ENCODE data around the gene USP22. TPM values are rescaled to one million over a fixed set of nuclear protein-coding genes. Genes with fewer than 3 reads are reported as not detected.
A peak's percentile ranks its signal among the peaks of the same experiment; 100 is the strongest.

The USP22 gene
- total RNA-seq, 1 experiment from 2014 or later: 157 TPM

DNA sequence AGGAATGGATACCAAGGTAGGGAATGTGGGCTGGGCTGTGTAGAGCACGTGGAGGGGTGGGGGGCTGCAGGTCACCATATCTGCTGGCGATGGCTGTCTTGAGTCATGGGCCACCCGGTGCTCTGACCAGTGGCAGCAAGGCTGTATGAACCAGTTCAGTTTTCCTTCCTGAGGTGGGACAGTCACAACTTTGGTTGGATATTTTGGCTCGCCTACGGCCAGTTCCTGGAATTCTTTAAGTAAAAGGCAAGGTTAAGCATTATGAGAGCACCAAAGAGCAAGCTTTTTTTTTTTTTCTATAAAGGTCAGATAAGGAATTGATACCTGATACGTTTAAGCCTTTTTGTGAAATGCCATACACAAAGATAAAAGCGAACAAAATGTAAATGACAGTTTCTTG lies 81.9 kb downstream of the USP22 start:
- TF ChIP-seq, protein P1, sequence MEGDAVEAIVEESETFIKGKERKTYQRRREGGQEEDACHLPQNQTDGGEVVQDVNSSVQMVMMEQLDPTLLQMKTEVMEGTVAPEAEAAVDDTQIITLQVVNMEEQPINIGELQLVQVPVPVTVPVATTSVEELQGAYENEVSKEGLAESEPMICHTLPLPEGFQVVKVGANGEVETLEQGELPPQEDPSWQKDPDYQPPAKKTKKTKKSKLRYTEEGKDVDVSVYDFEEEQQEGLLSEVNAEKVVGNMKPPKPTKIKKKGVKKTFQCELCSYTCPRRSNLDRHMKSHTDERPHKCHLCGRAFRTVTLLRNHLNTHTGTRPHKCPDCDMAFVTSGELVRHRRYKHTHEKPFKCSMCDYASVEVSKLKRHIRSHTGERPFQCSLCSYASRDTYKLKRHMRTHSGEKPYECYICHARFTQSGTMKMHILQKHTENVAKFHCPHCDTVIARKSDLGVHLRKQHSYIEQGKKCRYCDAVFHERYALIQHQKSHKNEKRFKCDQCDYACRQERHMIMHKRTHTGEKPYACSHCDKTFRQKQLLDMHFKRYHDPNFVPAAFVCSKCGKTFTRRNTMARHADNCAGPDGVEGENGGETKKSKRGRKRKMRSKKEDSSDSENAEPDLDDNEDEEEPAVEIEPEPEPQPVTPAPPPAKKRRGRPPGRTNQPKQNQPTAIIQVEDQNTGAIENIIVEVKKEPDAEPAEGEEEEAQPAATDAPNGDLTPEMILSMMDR (IDR thresholded peaks at IDR 0.05; ENCODE audit: unreplicated experiment): no peak
- DNase-seq (ENCODE audit: unreplicated experiment): no peak
- POLR2A ChIA-PET: interaction anchor here (0.8 to 1.0 kb wide), 3 partner anchors 9 to 33 kb away, joined by 3 read pairs; no protein-coding TSS in a partner anchor
- Mint-ChIP-seq H3K27ac (ENCODE audit: low read depth, unreplicated experiment) (no peak overlapping the region), H3K36me3 (ENCODE audit: insufficient read depth, unreplicated experiment) (no peaks in the 10 kb centered on the region), H3K4me3 (ENCODE audit: unreplicated experiment) (no peak overlapping the region), H3K27me3 (ENCODE audit: insufficient read depth, unreplicated experiment) (no peaks in the 10 kb centered on the region), H3K9me3 (ENCODE audit: unreplicated experiment) (no peaks in the 10 kb centered on the region), H3K4me1 (ENCODE audit: insufficient read depth, unreplicated experiment) (peaks cover 24% of the 10 kb centered on the region)
- CTCF ChIA-PET: interaction anchor here (0.7 to 1.0 kb wide), 2 partner anchors 16 to 1390 kb away, joined by 3 read pairs; no protein-coding TSS in a partner anchor
- intact Hi-C loops (cut with micrococcal nuclease): no loop called here
- no TSS peak for BruUV-seq (replicated peaks)

DNA sequence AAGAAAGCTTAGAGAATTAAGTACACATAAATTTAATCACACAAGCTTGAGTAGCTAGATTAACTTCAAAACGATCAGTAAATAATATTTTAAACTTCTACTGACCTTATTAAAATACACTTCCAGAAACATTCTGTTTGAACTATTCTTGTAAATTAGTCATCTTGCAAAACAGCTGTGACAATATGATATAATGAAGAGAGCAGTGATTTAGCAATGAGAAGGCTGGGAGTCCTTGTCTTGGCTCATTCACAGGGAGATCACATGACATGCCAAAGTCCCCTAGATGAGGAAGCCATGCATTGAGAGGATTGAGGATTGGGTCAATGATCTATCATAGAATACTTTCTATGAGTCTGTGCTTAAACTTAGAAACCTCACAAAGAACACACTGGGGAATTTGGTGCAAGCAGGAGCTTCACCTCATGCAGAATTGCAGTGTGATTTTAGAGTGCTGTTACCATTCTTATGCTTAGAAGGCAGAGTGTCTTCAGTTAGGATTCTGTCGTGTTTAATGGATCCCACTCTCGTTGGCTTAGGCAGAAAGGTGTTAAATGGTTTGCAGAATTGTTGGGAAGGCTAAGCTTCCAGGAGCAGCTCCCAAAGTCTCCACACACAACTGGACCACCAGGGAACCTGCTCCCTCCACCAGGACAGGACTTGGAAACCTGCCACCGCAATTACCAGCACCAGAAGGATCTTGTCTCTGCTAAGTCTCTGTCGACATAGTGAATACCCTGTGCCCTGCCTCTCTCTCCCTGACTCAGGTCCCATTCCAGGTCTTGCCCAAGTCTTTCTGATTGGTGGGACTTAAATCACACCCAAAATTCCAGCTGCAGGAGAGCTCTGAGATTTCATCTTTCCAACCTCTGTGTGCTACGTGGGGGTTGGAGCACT lies 87.1 kb downstream of the USP22 start:
- Mint-ChIP-seq H3K4me3 (ENCODE audit: unreplicated experiment) (no peak overlapping the region), H3K36me3 (ENCODE audit: insufficient read depth, unreplicated experiment) (no peaks in the 10 kb centered on the region), H3K27me3 (ENCODE audit: insufficient read depth, unreplicated experiment) (no peaks in the 10 kb centered on the region), H3K9me3 (ENCODE audit: unreplicated experiment) (no peaks in the 10 kb centered on the region), H3K27ac (ENCODE audit: low read depth, unreplicated experiment) (no peak overlapping the region), H3K4me1 (ENCODE audit: insufficient read depth, unreplicated experiment) (peaks cover 20% of the 10 kb centered on the region)
- CTCF ChIA-PET: interaction anchor here (1.6 to 2.7 kb wide), 2 partner anchors 9 to 11 kb away, joined by 6 to 21 read pairs; no protein-coding TSS in a partner anchor
- DNase-seq (ENCODE audit: unreplicated experiment): peak; percentile 77
- intact Hi-C loops (cut with micrococcal nuclease): no loop called here
- TF ChIP-seq, protein P1 (IDR thresholded peaks at IDR 0.05; ENCODE audit: unreplicated experiment): no peak
- POLR2A ChIA-PET: interaction anchor here (0.6 to 1.6 kb wide), 12 partner anchors 9 to 330 kb away, joined by 3 to 19 read pairs (median 3); no protein-coding TSS in a partner anchor
- no TSS peak for BruUV-seq (replicated peaks)

DNA sequence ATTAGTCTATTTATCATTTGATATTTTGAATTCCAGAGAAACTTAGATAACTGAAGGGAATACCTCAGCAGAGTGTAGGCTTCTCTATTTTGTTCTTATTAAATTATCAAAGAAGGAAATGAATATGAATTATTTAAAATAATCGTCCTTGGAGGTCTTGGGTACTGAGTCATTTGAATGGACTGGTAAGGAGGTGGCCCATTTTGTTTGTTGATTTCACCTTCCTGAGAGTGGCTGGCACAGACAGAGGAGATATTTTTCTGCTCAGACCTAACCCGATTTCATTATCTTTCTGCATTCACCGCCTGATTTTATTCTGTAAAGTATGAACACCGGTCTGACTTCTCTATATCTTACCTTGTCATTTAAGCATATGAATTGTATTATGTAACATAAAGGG lies 88.0 kb downstream of the USP22 start:
- BruUV-seq (replicated peaks): no TSS peak
- H3K27ac Mint-ChIP-seq (ENCODE audit: low read depth, unreplicated experiment): no peak overlapping the region
- POLR2A ChIA-PET: interaction anchor here (1.6 kb wide), 2 partner anchors 15 to 18 kb away, joined by 6 to 19 read pairs; no protein-coding TSS in a partner anchor
- H3K27me3 Mint-ChIP-seq (ENCODE audit: insufficient read depth, unreplicated experiment): no peaks in the 10 kb centered on the region
- CTCF ChIA-PET: interaction anchor here (2.7 kb wide), 1 partner anchor 11 kb away, joined by 21 read pairs; no protein-coding TSS in a partner anchor
- H3K4me3 Mint-ChIP-seq (ENCODE audit: unreplicated experiment): no peak overlapping the region
- H3K36me3 Mint-ChIP-seq (ENCODE audit: insufficient read depth, unreplicated experiment): no peaks in the 10 kb centered on the region
- intact Hi-C loops (cut with micrococcal nuclease): no loop called here
- peaks cover 20% of the 10 kb centered on the region for H3K4me1 Mint-ChIP-seq (ENCODE audit: insufficient read depth, unreplicated experiment)
- TF ChIP-seq, protein P1 (IDR thresholded peaks at IDR 0.05; ENCODE audit: unreplicated experiment): no peak
- no peaks in the 10 kb centered on the region for H3K9me3 Mint-ChIP-seq (ENCODE audit: unreplicated experiment)
- DNase-seq (ENCODE audit: unreplicated experiment): no peak

DNA sequence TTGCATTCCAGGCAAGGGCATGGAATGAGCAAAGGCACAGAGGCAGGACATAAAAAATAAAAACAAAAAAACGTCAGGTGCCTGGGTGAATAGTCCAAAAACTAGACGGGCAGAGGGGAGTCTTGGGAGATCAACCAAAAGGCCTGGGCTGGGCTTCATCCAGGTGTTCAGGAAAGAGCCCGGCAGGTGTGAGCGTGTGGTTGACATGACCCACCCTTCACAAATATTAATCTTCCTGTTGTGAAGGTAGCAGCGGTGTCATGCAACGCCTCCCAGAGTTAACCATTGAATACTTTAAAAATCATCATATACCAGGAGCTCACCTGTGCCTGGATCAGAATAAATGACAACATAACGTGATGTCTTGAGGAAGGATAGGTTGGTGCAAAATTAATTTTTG lies 90.6 kb downstream of the USP22 start:
- Mint-ChIP-seq H3K27ac (ENCODE audit: low read depth, unreplicated experiment) (no peak overlapping the region), H3K4me3 (ENCODE audit: unreplicated experiment) (no peak overlapping the region), H3K27me3 (ENCODE audit: insufficient read depth, unreplicated experiment) (no peaks in the 10 kb centered on the region), H3K4me1 (ENCODE audit: insufficient read depth, unreplicated experiment) (peaks cover 25% of the 10 kb centered on the region), H3K9me3 (ENCODE audit: unreplicated experiment) (no peaks in the 10 kb centered on the region), H3K36me3 (ENCODE audit: insufficient read depth, unreplicated experiment) (no peaks in the 10 kb centered on the region)
- CTCF ChIA-PET: interaction anchor here (0.6 to 1.1 kb wide), 2 partner anchors 24 to 31 kb away, joined by 3 to 6 read pairs; no protein-coding TSS in a partner anchor
- BruUV-seq (replicated peaks): no TSS peak
- TF ChIP-seq, protein P1 (IDR thresholded peaks at IDR 0.05; ENCODE audit: unreplicated experiment): no peak
- DNase-seq (ENCODE audit: unreplicated experiment): no peak
- POLR2A ChIA-PET: interaction anchor here (1.1 to 1.2 kb wide), 2 partner anchors 9 to 16 kb away, joined by 3 to 4 read pairs; no protein-coding TSS in a partner anchor
- intact Hi-C loops (cut with micrococcal nuclease): no loop called here

Data from MCF 10A (cell line).